Activated naive CD8-positive, alpha-beta T cell treated with anti-CD3 and anti-CD28 coated beads, Interleukin-2, amount 50 U/mL, for 16 hours (primary cell): ENCODE data around the gene ATP5PB.

ENCODE experiments used
- DNase-seq: peaks from one replicate; pipeline ENCODE4 v3.0.0-alpha.2; 2020; ENCODE audit warnings: low read depth, low spot score

ATP5PB gene

GRCh38 chr1:111475701-111476100, 26.4 kb downstream of the ATP5PB start:
- no peak for DNase-seq

GRCh38 chr1:111476214-111476613, 26.9 kb downstream of the ATP5PB start:
- no peak for DNase-seq

- DNase-seq = no peak
These were observed 27.6 kb downstream of the ATP5PB start for GRCh38 chr1:111476761-111477309.

GRCh38 chr1:111480674-111481073, 31.4 kb downstream of the ATP5PB start:
- no peak for DNase-seq

- no peak for DNase-seq
These were observed 32.3 kb downstream of the ATP5PB start for GRCh38 chr1:111481387-111482221.

- no peak for DNase-seq
These were observed 33.9 kb downstream of the ATP5PB start for GRCh38 chr1:111483166-111483565.

- DNase-seq = no peak
These were observed 34.6 kb downstream of the ATP5PB start for GRCh38 chr1:111483876-111484275.

- DNase-seq = no peak
These were observed 35.2 kb downstream of the ATP5PB start for GRCh38 chr1:111484391-111485026.

GRCh38 chr1:111486431-111486830, 37.2 kb downstream of the ATP5PB start:
- DNase-seq = no peak

- no peak for DNase-seq
These were observed 37.9 kb downstream of the ATP5PB start for GRCh38 chr1:111487133-111487532.

GRCh38 chr1:111488669-111489068, 39.4 kb downstream of the ATP5PB start:
- no peak for DNase-seq

GRCh38 chr1:111489604-111490003, 40.3 kb downstream of the ATP5PB start:
- no peak for DNase-seq

GRCh38 chr1:111490220-111490619, 41.0 kb downstream of the ATP5PB start:
- DNase-seq = no peak

- DNase-seq = no peak
These were observed 41.8 kb downstream of the ATP5PB start for GRCh38 chr1:111491070-111491469.

- no peak for DNase-seq
These were observed 47.1 kb downstream of the ATP5PB start for GRCh38 chr1:111496398-111496797.

GRCh38 chr1:111497592-111497991, 48.3 kb downstream of the ATP5PB start:
- no peak for DNase-seq

GRCh38 chr1:111499026-111499785, 49.9 kb downstream of the ATP5PB start:
- DNase-seq = no peak

- no peak for DNase-seq
These were observed 52.4 kb downstream of the ATP5PB start for GRCh38 chr1:111501645-111502044.

GRCh38 chr1:111503585-111504060, 54.4 kb downstream of the ATP5PB start, which contains the start of the genes ADORA3 and TMIGD3:
Gene ADORA3 (minus strand): TSS chr1:111503633. CDS start chr1:111503354, 279 bp downstream.
Gene TMIGD3 (minus strand): TSS chr1:111503633. CDS start chr1:111503354, 279 bp downstream.
- DNase-seq = no peak

GRCh38 chr1:111504097-111504496, 54.8 kb downstream of the ATP5PB start:
- no peak for DNase-seq

GRCh38 chr1:111505641-111506119, 56.4 kb downstream of the ATP5PB start:
- no peak for DNase-seq

- DNase-seq = no peak
These were observed 57.3 kb downstream of the ATP5PB start for GRCh38 chr1:111506561-111506960.
